ENCODE data around the gene MAML2.

Gene MAML2

DNA sequence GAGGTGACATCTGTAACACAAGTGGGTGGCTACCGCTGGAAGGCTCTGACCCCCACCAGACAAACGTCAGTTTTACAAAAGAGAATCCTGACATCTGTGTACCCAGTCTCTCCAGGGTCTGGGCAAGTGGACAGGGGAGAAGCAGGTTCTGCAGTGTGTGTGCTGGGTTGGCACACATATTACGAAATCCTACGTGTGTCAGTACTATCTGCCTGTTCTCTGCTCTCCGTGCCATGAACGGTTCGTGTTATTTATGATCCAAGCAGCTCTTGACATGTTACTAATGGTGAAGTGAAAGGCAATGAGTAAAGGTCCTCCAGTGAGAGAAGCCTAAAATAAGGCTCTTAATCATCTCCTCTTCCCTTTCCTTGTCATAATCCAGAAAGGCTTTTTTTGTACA is 217.6 kb downstream of the MAML2 start:
- no peak for DNase-seq (ENCODE audit: low read depth)

DNA sequence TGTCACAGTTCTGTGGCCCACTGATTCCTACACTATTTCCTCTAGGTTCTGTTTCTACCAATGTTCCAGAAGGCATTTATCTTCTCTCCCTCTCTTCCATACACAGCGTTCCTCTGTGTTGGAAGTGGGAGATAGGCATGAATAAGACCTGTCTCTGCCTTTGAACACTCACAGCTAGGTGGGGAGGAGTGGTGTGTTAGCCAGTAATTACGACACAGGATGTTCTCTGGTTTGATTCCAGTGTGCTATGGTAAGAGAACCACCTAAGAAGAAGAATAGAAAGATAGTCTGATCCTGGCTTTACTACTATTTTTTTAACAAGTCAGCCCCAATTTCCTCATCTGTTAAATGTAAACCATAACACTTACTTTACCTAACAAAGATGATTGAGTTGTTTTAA is 218.8 kb downstream of the MAML2 start:
- no peak for DNase-seq (ENCODE audit: low read depth)

DNA sequence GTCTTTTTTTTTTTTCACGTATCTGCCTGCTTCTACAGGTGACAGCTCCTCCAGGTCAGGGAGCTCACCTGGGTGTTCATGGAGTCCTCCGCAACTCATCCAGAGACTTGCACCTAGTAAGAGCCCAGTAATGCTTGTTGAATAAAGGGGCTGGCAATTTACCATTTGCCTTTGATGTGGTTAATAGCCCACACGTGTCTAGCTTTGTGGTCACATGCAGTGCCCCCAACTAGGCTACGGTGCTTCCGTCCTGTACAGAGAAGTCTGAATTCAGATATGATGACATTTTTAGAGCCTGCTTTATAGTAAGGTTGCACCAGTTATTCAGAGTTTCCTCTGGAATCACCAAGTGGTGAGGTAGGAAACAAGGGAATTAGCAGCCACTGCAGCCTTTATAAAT is 219.7 kb downstream of the MAML2 start:
- no peak for DNase-seq (ENCODE audit: low read depth)

DNA sequence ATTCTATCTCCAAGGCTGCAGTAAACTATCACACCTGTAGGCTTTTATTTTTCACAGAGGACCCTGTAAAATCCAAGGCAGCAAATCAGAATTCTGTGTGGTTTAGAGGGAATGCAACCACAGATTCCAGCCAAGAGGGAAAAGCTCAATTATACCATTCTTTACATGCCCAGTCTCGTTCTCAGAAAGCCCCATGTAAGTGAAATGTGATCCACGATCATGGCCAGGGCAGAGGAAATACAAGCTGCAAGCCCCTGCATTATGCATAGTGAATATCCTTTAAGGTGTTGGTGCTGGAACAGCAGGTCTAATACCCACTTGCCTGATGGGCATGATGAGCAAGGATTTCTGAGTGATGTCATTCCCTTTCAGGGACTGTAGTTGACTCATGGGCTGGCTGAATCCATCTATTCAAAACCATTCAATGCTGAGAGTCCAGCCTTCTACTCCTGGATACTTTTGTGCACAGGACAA is 220.4 kb downstream of the MAML2 start:
- no peak for DNase-seq (ENCODE audit: low read depth)

DNA sequence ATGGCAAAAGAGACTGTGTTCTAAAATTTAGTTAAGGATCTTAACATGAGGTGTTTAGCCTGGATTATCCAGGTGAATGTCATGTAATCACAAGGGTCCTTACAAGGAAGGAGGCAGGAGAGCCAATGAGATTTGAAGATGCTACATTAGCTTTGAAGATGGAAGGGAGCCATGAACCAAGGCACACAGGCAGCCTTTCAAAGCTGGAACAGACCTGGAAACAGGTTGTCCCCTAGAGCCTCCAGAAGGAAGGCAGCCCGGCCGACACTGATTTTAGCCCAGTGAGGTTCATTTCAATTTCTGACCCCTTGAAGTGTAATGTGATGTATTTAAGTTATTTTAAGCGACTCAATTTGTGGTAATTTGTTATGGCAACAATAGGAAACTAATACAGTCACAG is 223.8 kb downstream of the MAML2 start:
- no peak for DNase-seq (ENCODE audit: low read depth)

DNA sequence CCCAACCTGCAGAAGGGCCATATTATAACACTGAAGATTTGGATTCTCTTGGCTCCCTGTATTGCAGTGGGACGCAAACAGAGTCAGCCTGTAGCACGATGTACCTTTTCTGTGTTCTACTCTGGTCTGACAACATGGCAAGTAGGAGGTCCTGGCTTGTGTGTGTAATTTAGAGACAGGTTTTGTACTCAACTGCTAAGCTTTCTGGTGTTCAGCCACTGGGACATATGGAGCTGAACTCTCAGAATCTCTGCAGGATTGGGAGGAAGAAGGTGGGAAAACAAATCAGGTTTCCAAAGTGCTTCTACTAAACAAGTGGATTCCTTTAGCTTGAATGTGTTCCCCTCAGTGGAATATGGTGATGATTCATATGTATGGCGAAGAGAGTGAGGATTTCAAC is 226.6 kb downstream of the MAML2 start:
- no peak for DNase-seq (ENCODE audit: low read depth)

DNA sequence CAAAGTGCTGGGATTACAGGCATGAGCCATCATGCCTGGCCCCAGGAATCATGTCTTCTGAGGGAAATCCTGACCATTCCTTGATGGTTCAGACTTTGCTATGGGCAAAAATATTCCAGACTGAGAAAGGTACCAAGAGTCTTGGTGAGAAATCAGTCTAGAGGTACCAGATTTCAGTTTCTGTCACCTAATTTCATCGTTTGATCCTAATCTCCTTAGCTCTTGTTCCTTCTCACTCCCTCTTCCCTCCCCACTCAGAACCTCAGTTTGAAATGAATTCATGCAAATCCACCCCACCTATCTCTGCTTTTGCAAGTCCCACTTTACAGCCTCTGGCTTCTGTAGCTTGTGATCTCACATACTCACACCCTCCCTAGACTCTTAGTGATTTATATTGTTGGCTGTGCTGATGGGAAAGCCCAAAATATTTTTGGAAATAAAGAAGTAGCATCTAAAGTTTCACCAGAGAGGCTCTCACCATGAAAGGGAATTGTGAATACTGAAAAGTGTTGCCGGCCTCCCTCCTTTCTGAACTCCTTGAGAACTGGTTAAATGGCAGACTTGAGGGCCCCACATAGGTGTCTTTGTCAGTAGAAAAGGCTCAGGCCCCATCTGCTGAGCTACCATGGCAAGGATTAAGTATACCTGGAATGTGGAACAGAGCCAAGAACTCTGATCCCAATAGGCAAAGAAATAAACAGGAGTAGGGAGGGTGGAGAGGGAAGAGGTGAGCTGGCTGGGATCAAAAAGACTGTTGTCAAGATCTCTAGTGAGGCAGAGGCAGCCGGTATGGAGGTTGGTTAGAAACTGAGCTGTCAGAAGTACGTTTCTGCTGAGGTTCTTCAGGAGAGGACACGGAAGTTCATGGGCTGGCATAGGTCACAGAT is 228.6 kb downstream of the MAML2 start:
- DNase-seq (ENCODE audit: low read depth) = no peak

DNA sequence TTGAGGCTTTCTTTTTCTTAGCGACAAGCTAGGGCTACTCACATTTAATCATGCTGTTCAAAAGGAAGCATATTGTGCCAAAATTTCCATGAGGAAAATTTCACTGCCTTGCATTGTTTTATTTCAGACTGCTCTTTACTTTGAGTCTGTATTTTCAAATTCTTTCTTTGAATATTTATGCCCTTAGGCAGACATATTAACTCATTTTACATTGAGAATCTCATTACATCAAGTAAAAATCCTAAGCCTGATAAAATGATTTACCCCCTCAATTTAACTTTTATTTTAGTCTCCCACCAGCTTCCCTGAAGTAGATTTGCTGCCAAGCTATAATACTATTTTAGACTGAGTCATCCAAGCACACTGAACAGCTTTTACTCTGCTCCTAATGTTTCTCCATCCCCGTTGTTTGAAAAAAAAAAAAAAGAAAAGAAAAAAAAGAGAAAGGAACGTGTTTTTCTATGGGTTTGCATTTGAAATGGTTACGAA is 229.8 kb downstream of the MAML2 start:
- no peak for DNase-seq (ENCODE audit: low read depth)

DNA sequence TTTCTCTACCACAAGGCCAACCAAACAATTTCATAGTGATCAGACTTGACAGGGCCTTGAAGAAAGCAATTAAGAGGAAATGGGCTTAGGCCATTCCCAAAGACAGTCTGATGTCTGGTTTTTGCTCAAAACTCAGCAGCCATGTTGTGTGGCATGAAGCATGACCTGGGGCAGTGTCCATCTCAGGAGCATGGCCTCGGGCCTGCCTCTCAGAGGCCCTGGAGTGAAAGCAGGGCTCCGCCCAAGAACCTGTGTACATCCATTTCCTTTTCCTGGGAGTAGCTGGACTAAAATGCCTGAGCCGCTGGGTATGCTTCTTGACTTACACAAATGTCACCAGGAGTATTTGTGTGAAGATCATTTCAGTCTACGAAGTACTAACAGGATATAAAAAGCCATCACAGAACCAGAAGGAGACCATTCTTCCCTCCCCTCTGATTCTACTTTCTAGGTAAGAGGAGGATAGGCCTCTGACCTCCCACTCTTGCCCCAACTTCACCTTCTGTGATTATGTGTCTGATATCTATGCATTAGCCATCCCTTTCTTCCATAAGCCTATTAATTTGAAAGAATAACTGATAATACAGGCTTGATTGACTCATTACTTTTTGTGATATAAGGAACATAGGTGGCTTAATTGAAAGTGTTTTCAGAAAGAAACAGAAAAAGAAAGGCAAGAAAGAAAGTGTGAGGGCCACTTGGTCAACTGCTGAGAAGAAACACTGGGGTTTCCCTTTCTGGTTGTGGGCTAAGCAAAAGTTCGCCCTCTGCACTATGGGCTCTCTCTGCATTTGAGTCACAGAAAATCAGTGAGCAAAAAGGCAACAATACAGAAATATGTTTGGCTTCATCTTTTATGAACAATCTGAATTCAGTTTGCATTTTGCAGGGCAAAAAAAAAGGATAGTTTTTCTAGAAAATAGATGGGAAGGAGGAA is 230.5 kb downstream of the MAML2 start:
- DNase-seq (ENCODE audit: low read depth) = no peak

DNA sequence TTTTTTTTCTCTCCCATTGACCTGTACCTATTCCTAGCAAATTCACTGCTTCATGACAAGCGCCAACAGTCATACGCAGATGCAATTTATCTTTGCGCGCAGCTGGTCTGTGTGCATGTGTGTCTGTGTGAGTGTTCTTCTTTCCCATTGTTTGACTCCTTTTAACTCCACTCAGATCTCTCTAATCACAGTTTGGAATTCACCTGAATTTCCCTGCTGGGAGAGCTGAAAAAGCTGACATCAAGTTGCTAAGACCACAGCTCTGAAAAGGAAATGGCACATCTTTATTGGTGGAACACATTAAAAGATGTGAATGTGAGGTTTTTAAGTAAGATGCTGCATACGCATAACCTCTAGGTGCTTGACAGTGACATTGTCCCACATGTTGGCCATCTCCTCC is 231.7 kb downstream of the MAML2 start:
- DNase-seq (ENCODE audit: low read depth) = no peak

DNA sequence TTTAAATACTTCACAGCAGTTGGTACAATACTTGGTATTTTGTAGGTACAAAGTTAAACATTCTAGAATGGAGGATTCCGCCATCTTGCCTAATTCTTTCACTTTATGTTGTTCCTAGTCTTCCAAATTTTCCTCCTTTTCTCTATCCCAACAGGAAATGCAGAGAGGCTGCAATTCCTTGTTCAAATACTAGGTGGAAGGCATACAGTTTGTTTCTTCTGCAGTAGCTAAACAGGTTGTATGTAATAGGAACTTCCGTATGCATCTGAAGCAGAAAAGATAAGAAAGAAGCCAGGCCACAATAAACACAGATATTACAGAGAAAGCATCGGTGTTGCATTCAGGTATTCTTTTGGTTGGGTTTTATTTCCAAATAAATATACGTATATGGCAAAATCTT is 232.7 kb downstream of the MAML2 start:
- no peak for DNase-seq (ENCODE audit: low read depth)

DNA sequence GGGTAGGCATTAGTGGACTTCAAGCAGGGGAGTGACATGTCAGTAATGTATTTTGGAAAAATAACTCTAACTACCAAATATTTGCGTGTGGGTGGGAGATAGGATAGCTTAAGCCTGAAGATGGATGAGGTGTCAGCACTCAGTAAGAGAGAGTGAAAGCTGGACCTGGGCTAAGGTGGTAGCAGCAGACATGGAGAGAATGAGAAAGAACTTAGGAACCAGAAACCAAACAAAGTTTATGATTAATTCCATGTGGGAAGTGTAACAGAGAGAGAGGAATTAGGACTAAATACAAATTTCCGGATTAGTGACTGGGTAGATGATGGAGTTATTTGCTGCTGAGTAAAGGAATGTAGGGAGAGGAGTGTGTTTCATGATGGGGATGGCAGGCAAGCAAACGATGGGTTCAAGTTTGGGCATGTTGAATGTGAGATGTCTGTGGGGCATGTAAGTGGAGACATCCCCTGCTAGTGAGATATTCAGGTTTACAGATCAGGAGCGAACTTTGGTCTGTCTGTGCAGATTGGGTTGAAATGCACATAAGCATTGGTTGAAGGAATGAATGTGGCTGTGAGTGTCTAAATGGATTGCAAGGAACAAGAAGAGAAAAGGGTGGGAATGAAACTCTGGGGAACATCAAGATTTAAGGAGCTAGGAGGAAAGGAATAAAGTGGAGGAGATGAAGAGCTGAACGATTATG is 233.5 kb downstream of the MAML2 start:
- no peak for DNase-seq (ENCODE audit: low read depth)

DNA sequence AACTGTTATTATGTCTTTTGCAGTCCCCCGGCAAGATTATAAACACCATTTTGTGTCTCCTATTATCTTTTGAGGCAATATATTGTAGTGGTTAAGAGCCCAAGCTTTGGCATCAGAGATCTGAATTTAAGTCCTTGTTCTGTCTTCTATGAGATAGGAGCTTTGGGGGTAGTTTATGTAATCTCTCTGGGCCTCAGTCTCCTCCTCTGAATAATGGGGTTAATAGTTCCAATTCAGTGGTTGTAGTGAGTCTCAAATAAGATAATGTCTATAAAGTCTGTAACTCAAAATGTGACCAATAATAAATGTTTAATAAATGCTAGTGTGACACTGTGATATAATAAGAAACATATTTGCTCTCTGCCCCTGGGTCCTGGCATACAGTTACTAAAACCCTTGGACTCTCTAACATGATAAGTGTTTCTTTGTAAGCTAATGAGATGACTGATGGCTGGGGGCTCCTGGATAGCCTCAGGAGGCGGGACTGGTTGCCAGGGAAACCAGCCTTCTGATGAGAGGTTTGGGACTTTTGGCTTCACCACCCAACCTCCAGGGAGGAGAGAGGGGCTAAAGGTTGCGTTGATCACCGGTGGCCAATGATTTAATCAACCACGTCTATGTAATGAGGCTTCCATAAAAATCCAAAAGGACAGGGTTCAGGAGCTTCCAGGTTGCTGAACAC is 235.7 kb downstream of the MAML2 start:
- DNase-seq (ENCODE audit: low read depth) = no peak

DNA sequence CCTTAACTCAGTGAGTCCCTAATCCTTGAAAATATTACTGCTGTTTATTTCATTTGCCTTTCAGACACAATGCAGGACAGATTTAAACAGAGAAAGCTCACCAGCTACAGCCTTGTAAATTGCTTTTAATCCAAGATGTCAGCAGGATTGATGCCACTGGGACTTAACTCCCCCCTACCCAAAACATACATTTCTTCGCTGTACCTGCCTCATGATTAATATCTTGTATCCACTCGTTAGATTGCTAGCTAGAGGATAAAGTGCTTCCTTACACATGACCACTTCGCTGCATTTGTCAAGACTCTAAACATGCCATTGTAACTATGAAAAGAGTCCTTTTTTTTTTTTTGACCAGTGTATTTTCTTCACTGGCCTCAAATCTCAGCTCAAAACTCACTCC is 236.3 kb downstream of the MAML2 start:
- no peak for DNase-seq (ENCODE audit: low read depth)

DNA sequence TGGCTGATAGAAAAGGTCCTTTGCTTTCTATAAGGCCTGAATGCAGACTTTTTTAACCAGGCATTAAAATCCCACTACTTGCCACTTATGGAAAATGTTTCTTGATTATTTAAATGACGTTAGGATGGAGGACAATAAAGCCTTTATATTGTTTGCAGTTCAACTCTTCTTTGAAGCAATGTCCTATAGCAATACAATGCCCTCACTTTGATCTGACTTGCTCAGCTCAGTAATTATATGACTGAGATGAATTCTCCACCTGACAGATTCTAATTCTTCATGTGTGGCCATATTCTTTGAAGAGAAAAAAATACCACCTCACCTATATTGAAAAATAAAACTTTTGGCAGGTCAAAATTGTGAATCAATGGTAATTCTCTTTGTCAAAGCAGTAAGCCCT is 237.1 kb downstream of the MAML2 start:
- no peak for DNase-seq (ENCODE audit: low read depth)

DNA sequence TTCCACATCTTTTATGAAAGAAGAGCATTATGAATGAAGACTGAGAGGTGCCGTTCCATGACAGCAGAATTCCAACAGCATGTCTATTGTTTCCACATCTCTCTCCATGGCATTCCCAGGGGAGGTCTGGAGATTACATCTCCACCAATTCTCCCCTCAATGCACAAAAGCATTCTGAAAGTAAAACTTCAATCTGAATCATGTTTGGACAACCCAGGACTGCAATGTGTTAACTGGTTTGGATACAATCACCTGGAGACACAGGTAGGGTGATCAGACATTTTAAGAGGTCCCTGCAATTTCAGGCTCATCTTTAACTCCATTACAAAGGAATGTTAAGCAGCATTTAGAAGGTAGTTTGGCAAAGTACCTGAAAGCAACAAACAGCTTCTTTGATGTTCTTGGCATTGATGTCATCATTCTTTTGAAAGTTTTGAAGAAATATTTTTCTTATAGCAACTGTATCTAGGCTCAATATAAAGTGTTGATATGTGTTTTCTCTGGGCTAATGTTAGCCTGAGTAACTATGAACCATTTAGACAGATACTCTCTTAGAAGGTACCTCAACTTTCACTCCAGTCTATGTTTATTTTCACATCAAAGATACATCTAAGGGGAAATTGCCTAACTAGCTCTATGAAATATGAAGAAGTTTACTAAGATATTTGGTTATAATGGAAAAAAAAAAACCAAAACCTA is 237.6 kb downstream of the MAML2 start:
- no peak for DNase-seq (ENCODE audit: low read depth)

DNA sequence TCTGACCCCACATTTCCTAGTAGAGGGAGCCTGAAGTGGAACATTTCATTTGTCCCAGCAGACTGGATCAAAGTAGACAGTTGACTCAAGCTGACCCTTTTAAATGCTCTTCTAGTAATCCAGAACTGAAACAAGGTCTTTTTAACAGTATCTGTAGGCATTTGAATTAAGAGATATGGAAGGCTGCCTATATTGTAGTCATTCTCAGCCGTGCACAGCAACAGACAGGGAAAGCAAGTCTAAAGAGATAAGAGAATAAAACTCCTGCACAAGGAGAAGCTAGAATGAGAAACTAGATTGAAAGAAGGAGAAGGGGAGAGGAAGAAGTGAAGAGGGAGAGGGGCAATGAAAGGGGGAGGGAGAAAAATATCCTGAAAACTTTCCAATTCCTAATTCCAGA is 238.5 kb downstream of the MAML2 start:
- DNase-seq (ENCODE audit: low read depth) = no peak

DNA sequence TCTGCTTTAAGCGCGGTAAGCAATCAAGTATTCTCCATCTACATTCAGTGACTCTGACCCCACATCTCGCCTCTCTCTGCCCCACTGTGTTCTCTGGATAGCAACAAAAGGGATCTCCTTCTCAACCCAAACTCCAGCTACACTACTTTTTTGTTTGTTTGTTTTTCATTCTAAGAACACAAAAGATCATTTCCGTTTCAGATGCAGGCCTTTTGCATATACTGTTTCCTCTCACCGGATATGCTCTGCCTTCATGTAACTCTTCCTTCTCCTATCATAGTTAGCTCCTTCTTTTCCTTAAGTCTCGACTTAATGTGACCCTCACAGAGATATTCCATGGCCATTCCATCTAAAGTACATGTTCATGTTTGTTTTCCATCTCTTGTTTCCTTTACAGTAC is 239.3 kb downstream of the MAML2 start:
- no peak for DNase-seq (ENCODE audit: low read depth)

DNA sequence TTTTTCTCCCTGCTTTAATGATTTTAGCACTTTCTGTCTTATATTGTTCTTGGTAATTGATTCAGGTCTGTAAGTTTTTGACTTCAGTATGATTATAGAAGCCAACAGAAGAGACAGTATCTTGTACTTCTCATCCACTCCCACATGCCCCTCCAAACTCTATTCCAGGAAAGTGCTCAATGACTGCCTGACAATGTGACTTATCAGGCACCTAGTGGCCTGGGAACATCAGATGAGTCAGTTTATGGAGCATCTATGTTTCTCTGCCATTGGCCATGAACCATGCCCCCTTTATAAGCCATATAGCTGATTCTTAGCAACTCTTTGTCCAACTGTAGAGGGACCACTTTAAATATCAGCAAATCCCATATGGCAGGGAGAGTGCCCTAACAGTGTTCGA is 239.9 kb downstream of the MAML2 start:
- DNase-seq (ENCODE audit: low read depth) = no peak

DNA sequence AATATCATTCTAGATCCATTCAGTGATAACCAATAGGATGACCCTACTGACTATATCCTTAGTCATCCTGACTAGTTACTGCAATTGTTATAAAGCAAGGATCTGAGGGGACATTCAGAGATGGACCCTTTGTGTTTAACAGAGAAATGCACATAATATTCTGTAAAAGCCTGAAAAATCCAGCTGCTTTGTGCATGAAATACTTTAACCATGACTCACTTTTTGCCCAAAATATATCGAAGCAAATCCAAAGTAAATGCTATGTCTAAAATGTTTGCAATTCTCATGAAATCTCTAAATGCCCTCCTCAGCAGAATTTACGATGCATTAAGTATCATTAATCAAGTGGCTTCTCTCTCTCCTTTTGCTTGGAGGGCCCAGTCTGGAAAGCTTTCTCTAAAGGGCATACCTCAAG is 240.3 kb downstream of the MAML2 start:
- peak; percentile 44 for DNase-seq (ENCODE audit: low read depth)

DNA sequence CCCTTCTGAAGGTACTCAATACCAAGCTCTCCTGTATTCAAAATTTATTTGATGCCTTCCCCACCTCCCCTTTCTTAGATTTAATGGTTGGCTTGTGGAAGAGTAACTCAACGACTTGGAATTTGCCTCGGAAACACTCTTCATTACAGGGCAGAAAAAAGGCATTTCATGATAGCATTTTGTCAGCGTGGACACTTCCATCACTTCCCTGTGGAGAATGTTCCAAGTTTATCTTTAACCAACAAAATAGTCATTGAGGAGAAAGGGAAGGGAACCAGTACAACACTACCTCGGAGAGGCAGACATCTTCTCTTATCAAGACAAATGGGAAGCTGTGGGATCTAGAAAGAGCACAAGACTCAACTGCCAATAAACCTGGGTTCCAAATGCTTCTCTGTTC is 241.8 kb downstream of the MAML2 start:
- no peak for DNase-seq (ENCODE audit: low read depth)

All from HS-5 (cell line).